GM18498 (cell line): ENCODE measurements around the gene SUPT20H.

Experiments used
- ATAC-seq: cut with Tn5 transposase; IDR thresholded peaks from one replicate; pipeline ENCODE4 v1.9.1; 2021; ENCODE audit warnings: mild to moderate bottlenecking, moderate library complexity; ENCODE audit not compliant: unreplicated experiment

The SUPT20H gene

DNA sequence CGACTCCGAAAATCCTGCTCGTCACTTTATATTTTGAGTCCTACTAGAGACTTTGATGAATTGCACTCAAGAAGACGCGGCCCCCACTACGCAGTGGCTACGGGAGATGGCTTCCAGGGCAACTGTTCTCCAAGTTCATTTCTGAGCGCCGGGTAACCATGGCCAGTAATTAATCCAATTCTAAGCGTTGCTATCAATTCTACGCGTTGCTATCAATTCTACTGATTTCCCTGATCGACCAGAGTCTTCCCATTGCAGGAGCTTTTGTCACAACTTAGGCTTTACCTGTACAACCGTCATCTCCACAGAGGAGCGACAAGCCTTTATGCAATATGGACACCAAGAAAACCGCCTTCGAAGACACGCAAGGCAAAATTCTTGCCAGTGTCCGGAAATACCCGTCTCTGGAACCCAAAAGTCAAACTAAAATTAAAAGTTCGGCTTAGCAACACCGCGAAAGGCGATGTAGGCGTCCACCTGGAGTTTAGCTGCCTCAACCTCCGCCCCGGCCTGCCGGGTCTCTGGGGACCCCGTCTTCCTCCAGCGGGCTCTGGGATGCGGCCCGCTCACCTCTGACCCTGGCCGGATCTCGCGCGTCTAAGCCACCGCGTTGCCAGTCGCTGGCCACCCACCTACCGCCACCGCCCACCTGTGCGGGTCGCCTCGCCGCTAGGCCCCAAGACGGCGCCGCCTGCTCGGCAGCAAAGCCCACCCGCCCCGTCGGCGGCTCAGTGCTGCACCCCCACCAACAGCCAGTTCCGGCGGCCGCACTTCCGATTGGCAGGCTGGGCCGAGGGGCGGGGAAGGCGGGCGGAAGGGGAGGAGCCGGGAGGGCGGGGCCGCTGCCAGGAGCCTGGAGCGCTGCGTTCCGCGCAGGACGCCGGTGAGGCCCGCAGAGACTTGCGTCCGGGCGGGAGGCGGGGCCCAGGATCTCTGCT is at the start of gene SUPT20H:
TSS of gene SUPT20H (minus strand) at position 779 of the 938 bp plus-strand sequence. CDS start 8,198 bp downstream, outside the sequence.
- peak; percentile 99 for ATAC-seq

DNA sequence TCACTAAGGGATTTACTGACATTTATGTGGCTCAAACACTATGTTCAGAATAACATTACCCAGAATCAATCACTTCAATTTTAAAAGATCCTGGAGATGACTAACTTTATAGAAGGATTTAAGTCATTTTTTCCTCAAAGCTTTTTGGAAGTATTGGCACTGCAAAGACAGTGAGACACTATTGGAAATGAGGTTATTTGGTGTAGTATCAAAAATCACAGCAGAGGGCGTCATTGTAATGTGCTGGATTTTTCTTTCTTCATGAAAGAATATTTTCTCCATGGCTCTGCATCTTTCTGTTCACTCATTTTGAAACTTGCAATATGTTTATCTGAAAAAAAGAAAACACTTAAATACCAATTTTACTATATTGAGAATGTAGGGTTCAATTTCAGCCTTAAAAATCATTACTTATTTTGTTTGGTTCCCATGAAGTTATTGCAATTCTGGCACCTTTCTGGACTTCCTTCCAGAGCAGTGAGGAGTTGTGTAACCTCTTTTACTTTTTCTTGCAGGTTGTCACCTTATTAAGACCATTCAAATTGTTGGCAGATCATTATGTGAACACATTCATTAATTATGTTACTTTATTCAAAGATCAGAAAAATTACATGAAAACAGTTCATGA is 49.7 kb upstream of the SUPT20H start:
- ATAC-seq: no peak

DNA sequence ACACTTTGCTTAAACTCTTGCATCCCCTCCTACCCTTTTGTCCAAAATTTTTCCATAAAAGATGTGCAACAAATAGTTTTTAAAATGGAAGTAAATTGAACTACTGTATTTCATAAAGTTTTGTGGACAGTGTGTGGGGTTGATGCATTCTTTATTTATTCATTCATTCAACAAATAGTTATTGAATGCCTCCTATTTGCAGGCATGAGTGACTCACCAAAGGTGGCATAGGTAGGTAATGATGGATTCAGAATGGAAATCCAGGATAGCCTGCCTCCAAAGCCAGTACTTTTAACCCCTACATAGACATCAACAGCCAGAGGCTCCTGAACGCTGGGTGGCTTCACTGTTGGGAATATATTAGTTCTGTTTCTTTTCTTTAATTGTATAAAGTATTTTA is 48.4 kb upstream of the SUPT20H start:
- no peak for ATAC-seq

DNA sequence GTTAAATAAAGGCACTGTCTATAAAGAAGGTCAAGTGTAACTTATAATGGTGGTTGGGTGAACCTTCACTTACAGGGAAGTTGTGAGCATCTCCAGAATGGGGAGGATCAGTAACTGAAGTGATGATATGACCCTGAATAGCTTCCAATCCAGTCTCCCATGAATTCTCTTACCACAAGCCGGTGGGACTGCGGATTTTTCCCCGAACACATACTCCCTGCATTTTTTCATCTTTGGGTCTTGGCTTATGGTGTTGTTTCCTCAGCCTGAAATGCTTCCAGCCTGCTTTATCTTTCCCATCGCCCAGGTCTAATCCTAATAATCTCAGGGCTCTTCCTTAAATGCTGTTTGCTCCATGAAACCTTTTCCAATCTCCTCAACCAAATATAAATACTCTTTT is 48.0 kb upstream of the SUPT20H start:
- ATAC-seq: no peak

DNA sequence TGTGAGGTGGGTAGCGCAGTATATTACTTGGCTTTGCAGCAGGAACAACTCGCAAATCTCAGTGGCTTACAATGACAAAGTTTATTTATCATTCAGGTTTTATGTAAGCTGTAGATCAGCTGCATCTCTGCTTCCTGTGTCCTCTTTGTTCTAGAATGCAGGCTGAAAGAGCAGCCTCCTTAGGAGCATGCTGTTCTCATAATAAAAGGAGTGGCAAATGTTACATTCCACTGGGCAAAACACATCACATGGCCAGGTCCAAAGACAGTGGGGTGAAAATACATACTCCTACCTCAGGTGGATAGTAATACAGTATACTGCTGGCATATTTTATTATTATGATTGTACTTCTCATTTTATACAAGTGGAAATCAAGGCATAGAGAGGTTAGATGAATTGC is 47.2 kb upstream of the SUPT20H start:
- no peak for ATAC-seq

DNA sequence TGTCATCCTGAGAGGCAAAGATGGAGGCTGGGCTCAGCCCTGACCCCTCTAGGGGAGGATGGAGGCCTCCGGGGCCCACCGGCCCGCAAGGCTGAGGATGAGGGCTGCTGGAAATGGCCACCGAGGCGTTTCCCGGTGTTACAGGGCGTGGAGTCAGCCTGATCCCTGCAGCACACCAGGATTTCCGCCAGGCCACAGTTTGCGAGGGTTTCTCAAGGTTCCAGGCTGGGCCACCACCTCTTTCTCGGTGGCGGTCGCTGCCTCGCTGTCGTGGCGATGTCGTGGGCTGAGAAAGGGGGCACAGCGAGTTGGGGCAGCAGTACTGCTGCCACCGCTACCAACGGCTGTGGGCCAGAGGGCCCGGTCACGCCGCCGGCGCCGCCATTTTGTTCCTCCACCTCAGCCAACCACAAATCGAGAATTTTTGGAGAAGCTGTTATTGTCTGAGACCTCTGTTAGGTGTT is 45.8 kb upstream of the SUPT20H start, which contains the start of gene CSNK1A1L:
TSS of gene CSNK1A1L (minus strand) at position 414 of the 464 bp plus-strand sequence. CDS start at position 6, 408 bp downstream.
- ATAC-seq: no peak

DNA sequence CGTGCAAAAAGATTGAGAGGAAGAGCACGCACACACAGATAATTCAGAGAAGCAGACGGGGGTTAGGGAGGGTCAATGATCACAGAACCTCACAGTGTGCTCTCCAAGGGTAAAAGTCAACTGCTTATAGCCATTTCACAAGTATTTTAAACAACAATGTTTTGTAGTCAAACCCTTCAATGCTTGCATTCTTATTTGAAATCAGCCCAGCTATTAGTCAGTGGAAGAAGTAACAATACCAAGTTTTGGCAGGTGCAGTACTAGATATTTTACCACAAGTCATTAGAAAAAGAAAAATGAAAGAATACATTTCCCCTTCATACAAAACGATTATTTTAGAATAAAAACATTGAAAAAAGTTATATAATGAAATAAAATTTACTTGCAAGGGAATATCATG is 43.4 kb upstream of the SUPT20H start:
- no peak for ATAC-seq

DNA sequence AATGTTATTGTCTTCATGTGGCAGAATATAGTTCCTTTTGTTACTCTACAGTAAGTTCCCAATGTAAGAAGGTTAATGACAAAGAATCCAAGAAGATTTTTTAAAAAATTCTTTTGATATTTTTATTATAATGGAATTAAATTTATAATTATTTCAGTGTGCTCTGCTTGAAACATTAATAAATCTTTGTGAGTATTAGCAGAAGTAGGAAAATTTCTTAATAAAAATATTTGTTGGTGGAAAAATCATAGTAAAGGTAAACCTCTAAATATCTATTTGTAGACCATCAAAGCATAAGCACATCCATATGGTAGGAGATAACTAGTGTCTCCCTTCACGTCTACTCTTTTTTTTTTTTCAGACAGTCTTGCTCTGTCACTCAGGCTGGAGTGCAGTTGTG is 41.7 kb upstream of the SUPT20H start:
- no peak for ATAC-seq

DNA sequence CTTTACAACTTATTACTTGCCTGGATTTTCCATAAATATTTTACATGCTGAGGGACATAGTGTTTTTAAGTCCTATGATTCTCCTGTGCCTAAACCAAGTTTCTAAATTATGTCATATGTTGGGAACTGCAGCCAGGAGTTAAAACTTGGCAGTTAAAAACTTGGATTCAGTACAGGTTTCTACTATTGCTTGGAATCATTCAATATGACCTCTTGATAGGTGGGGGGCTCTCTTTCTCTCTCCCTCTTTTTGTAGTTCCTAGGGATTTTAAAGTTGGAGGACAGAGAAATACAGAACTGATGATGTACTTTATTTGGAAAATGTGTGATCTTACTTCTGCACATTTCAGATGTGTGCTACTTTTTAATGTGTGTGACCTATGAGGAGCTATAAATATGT is 41.2 kb upstream of the SUPT20H start:
- no peak for ATAC-seq

DNA sequence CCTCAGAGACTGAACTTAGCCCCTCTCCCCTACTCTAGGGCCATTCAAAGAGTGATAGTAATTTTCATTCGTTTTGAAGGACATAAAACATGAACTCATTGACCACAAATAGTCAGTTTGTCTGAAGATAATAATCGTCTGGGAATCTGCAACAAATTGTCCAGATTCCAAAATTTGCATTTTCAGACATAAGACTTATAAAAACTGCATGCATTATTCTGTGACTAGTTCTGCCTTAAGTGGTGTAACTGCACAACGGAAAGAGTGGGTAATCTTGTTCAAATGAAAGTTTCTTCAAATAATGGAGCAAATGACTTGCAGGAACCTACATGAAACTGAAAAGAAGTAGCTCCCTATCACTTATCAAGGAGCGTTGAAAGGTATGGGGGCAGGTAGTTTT is 37.6 kb upstream of the SUPT20H start:
- ATAC-seq: no peak

DNA sequence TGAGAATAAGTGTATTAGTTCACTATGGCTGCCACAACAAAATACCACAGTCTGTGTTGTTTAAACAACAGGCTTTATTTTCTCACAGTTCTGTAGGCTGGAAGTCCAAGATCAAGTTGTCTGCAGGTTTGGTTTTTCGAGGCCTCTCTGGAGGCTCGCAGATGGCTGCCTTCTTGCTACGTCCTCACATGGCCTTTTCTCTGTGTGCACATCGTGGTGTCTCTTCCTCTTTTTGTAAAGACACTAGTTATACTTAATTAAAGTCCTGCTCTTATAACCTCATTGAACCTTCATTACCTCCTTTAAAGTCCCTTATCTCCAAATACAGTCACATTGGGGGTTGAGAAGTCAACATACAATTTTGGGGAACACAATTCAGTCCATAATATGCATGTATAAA is 35.4 kb upstream of the SUPT20H start:
- ATAC-seq: no peak

DNA sequence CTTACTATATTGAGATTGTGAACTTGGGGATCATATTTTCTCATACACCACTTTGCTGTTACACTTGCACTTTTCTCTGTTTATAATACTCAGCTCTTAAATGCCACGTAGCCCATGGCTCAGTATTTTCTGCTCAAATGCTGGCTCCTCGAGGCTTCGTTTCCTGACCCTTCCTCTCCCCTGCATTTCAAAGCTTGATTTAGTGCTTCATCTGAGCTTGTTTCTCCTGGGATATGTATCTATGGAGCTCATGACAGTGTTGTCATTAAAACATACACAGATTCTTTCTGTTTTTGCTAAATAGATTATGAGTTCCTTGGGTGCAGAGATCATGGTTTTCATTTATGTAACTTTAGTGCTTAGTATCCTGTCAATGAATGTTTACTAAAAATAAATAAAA is 34.6 kb upstream of the SUPT20H start:
- no peak for ATAC-seq

DNA sequence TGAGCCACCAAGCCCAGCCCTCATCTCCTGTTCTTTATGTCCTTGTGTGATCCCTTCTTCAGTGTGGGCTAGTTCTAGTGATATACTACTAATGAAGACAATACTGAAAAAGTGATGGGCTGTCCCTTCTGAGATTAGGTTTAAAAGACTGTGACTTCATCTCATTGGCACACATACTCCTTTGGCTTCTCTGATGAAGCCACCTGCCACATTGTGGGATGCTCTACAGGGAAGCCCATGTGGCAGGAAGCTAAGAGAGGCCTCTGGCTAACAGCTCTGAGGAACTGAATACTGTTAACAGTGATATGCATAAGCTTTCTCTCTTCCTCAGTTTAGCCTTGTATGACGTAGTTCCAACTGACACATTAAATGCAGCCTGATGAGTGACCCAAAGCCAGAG is 32.3 kb upstream of the SUPT20H start:
- no peak for ATAC-seq

DNA sequence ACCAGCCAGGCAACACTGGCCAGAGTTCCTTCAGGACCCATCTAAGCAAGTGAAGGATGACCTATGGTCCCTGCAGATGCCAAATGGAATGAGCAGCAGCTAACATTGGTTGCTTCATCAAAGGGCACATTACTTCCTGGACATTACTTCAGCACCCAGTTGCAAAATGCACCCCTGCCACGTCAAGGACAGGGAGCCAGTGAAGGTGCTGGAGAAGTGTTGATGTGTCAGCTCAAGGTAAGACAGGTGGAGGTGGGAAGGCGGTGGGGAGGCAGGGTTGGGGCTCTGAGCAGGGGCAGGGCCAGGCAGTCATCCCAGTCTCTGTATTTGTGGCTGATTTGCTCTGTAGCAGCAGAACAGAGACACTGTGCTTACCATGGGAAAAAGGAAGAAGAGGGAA is 31.4 kb upstream of the SUPT20H start:
- ATAC-seq: no peak

DNA sequence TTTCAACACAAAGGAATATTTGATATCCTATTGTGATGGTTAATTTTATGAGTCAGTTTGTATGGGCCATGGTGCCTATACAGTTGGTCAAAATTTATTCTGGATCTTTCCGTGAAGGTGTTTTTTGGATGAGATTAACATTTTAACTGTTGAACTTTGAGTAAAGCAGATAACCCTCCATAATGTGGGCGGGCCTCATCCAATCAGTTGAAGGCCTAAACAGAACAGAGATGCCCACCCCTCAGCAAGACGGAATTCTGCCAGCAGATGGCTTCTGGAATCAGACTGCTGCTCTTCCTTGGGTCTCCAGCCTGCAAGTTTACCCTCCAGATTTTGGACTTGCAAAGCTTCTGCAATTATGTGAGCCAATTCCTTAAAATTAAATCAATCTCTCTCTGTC is 30.0 kb upstream of the SUPT20H start:
- no peak for ATAC-seq

DNA sequence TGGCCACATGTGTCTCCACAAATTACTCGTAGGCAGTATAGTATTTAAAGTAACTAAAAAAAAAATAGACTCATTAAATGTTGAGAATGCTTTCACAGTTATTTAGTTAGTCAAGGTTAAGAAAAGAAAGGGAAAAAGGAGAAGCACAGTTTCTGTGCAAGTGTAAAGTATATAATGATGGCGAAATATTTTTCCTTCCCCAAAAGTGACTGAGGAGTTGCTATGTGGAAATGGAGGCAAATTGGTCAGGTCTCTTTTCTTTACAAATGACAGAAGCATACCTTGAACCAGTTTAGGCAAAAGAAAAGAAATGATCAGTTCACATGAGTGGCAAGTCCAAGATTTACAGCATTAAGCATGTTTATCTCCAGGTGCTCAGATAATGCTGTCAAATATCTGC is 28.0 kb upstream of the SUPT20H start:
- ATAC-seq: no peak

DNA sequence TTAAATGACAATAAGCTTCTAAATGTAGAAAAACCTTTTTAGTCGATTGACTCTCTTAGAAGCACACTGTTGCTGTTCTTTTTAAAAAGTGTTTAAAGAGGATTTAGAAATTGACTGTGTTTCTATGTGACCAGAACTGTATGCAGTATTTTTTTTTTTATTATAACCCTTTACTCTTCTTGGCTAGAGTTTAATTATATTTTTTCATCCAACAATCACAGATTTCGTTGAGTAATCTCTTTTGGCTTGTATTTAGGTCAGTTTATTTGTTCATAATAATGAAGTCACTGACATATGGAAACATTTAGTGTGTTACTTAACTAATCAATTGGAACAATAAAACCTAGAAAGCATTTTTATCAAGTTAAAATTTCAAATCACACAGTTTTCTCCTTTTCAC is 26.1 kb upstream of the SUPT20H start:
- ATAC-seq: no peak

DNA sequence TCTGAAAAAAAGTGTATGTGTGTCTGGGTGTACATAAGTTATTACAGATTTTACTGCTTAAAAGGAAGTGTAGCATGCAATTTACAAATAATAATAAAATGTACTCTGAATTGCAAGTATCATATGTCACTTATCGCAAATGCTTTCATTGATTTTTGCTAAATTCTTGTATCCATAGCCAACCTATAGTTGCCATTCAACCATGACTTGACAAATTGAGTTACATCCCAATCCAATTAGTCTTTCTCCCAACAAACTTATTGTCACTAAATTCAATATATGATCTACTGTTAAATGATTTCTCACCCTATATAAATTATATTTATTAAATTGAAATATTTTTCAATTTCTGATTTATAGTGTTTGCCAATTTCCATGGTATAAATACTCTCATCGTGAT is 17.3 kb upstream of the SUPT20H start:
- ATAC-seq: no peak

DNA sequence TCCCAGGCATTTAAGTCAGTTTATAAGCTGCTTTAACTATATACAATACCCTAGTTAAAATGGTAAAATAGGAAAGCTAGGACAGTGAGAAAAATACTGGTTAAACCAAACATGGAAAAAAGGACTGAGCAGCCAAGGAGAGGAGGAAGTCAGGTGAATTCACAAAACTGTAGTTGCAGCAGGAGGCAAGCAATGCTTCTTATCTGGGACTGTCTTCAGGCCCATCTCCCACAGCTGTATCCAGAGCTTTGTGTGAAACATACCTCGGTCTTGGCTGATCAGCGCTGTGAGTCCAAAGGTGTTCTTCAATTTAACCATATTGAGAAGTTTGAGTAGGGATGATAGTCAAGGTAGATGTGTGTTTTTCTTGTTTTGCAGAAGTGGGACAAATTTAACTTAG is 15.7 kb upstream of the SUPT20H start:
- no peak for ATAC-seq

DNA sequence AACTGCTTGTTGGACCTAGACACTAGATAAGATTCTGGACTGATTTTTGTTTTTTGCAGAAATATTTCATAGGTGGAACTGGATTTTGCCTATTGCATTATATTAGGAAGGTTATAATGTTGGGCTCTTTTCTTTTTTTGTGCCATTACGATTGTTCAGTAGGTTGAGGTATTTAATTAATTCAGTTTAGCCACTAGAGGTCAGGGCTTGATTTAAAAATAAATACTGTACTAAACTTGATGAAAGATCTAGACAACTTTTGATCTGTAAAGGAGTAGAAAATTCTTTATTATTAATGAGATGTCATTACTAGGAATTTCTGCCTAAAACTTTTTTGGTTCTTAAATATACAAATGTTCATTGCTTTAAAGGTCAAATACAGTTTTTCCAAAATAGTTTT is 15.2 kb upstream of the SUPT20H start:
- ATAC-seq: no peak

DNA sequence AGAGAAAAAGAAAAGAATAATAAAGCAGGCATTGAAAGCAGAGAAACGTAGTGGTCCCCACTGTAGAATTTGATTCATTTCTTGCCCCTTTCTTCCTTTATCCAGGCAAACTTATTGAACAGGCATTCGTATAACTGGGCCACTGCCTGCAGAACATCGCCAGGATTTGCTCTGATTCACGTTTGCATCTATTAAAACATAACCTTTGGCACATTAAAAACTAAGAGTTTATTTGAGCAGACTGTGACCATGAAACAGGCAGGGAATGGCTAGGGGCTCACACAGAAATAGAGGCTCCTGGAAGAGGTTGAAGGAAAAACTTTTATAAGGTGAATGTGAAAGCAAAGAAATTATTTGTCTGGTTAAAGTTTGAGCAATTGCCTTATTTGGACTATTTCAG is 12.5 kb upstream of the SUPT20H start:
- ATAC-seq: no peak

DNA sequence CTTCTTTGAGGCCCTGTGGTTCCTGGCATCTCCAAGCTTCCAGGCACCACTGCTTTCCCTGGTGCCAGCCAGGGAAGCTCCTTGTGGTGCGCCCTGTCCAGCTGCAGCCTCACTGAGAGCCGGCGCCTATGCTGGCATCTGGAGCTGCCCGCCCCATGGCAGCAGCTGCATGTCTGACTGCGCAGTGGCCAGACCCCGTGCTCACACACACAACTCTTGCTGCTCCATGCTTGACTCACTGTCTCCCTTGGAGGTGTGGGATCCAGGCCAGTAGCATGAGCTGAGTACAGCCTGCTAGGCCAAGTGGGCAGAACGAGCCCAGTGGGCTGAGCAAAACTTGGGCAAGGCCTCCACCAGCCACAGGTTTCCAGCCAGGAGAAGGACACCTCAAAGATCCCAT is 11.5 kb upstream of the SUPT20H start:
- ATAC-seq: no peak
